ENCODE data around the gene SH3D19.

DNA sequence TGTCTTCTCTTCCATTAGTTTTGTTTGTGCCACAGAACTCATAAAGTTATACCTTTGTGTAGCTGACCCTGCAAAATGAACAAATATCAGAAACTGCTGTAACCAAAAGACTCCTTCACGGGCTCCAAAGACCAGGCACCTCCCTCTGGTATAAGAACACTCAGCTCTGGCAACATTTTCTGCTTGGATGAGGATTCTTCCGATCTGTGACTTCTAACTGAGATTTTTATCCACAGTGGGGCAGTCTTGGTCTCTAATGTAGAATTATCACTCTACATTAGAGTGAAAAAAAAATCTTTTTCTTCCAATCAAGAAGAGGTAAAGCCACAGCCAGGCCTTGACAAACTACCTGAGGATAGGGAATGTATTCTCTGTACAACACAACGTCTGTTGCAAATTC, 86.9 kb downstream of the SH3D19 start:
- TF ChIP-seq, protein P1, sequence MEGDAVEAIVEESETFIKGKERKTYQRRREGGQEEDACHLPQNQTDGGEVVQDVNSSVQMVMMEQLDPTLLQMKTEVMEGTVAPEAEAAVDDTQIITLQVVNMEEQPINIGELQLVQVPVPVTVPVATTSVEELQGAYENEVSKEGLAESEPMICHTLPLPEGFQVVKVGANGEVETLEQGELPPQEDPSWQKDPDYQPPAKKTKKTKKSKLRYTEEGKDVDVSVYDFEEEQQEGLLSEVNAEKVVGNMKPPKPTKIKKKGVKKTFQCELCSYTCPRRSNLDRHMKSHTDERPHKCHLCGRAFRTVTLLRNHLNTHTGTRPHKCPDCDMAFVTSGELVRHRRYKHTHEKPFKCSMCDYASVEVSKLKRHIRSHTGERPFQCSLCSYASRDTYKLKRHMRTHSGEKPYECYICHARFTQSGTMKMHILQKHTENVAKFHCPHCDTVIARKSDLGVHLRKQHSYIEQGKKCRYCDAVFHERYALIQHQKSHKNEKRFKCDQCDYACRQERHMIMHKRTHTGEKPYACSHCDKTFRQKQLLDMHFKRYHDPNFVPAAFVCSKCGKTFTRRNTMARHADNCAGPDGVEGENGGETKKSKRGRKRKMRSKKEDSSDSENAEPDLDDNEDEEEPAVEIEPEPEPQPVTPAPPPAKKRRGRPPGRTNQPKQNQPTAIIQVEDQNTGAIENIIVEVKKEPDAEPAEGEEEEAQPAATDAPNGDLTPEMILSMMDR (IDR thresholded peaks at IDR 0.05; ENCODE audit: insufficient read depth, low read length, poor library complexity, severe bottlenecking), result no peak
- no peak for TF ChIP-seq EZH2phosphoT487 (conservative IDR thresholded peaks at IDR 0.05; ENCODE audit: low read length)
